ENCODE results near the gene MTPN. TPM values are rescaled to one million over a fixed set of nuclear protein-coding genes. Genes with fewer than 3 reads are reported as not detected.

MTPN gene
- total RNA-seq, 1 donor from 2014 or later = 173 TPM

GRCh38 chr7:135970682-135971365 is 6.3 kb downstream of the MTPN start:
- Histone ChIP-seq H3K79me2 (ENCODE audit: insufficient read depth, low read length) (peaks cover 97% of the 10 kb centered on the region), H4K20me1 (ENCODE audit: insufficient read depth, low read length) (peaks cover 74% of the 10 kb centered on the region), H3K4me2 (ENCODE audit: low read length) (no peak overlapping the region), H3K9ac (ENCODE audit: low read length) (no peak overlapping the region), H3K9me3 (ENCODE audit: insufficient read depth, low read depth, low read length) (no peaks in the 10 kb centered on the region), H3K27ac (ENCODE audit: low read depth, low read length) (no peak overlapping the region), H3K36me3 (ENCODE audit: insufficient read depth, low read length) (peaks cover 8% of the 10 kb centered on the region), H3K4me1 (ENCODE audit: insufficient read depth, low read length) (peaks cover 4% of the 10 kb centered on the region), H3K4me3 (ENCODE audit: insufficient read depth, low read depth, low read length) (no peak overlapping the region), H3K27me3 (ENCODE audit: insufficient read depth, low read length) (no peaks in the 10 kb centered on the region), H2AFZ (ENCODE audit: low read depth, low read length) (no peak overlapping the region)
- H3K27me3 Mint-ChIP-seq (ENCODE audit: low read depth, unreplicated experiment) = no peaks in the 10 kb centered on the region
- TF ChIP-seq EZH2 (IDR thresholded peaks at IDR 0.05; ENCODE audit: insufficient read depth, low read length) (no peak), CTCF (IDR thresholded peaks at IDR 0.05; ENCODE audit: insufficient read depth, low read depth, low read length) (no peak)
- H3K36me3 Mint-ChIP-seq (ENCODE audit: low read depth, unreplicated experiment) = no peaks in the 10 kb centered on the region
- H3K9me3 Mint-ChIP-seq (ENCODE audit: unreplicated experiment) = no peaks in the 10 kb centered on the region
- no peak overlapping the region for H3K4me3 Mint-ChIP-seq (ENCODE audit: unreplicated experiment)
- H3K27ac Mint-ChIP-seq (ENCODE audit: unreplicated experiment) = no peak overlapping the region
- FAIRE-seq = no peak
- peaks cover 19% of the 10 kb centered on the region for H3K4me1 Mint-ChIP-seq (ENCODE audit: low read depth, unreplicated experiment)
- DNase-seq (ENCODE audit: low read depth) = no peak

- no peak for FAIRE-seq
- Histone ChIP-seq H3K36me3 (ENCODE audit: insufficient read depth, low read length) (peaks cover 8% of the 10 kb centered on the region), H3K9ac (ENCODE audit: low read length) (no peak overlapping the region), H2AFZ (ENCODE audit: low read depth, low read length) (no peak overlapping the region), H3K4me1 (ENCODE audit: insufficient read depth, low read length) (no peaks in the 10 kb centered on the region), H3K4me2 (ENCODE audit: low read length) (no peak overlapping the region), H3K9me3 (ENCODE audit: insufficient read depth, low read depth, low read length) (no peaks in the 10 kb centered on the region), H3K27ac (ENCODE audit: low read depth, low read length) (no peak overlapping the region), H4K20me1 (ENCODE audit: insufficient read depth, low read length) (peaks cover 73% of the 10 kb centered on the region), H3K27me3 (ENCODE audit: insufficient read depth, low read length) (no peaks in the 10 kb centered on the region), H3K79me2 (ENCODE audit: insufficient read depth, low read length) (peaks cover 97% of the 10 kb centered on the region), H3K4me3 (ENCODE audit: insufficient read depth, low read depth, low read length) (no peak overlapping the region)
- Mint-ChIP-seq H3K4me1 (ENCODE audit: low read depth, unreplicated experiment) (peaks cover 14% of the 10 kb centered on the region), H3K4me3 (ENCODE audit: unreplicated experiment) (no peak overlapping the region), H3K27ac (ENCODE audit: unreplicated experiment) (no peak overlapping the region), H3K9me3 (ENCODE audit: unreplicated experiment) (no peaks in the 10 kb centered on the region), H3K27me3 (ENCODE audit: low read depth, unreplicated experiment) (no peaks in the 10 kb centered on the region), H3K36me3 (ENCODE audit: low read depth, unreplicated experiment) (no peaks in the 10 kb centered on the region)
- TF ChIP-seq CTCF (IDR thresholded peaks at IDR 0.05; ENCODE audit: insufficient read depth, low read depth, low read length) = no peak
- TF ChIP-seq EZH2 (IDR thresholded peaks at IDR 0.05; ENCODE audit: insufficient read depth, low read length) = no peak
- no peak for DNase-seq (ENCODE audit: low read depth)
Measured at GRCh38 chr7:135970045-135970444, 7.1 kb downstream of the MTPN start.

- no peak overlapping the region for H2AFZ ChIP-seq (ENCODE audit: low read depth, low read length)
- no peak overlapping the region for H3K4me2 ChIP-seq (ENCODE audit: low read length)
- Mint-ChIP-seq H3K27ac (ENCODE audit: unreplicated experiment) (no peak overlapping the region), H3K36me3 (ENCODE audit: low read depth, unreplicated experiment) (no peaks in the 10 kb centered on the region), H3K4me1 (ENCODE audit: low read depth, unreplicated experiment) (peaks cover 9% of the 10 kb centered on the region), H3K9me3 (ENCODE audit: unreplicated experiment) (no peaks in the 10 kb centered on the region), H3K27me3 (ENCODE audit: low read depth, unreplicated experiment) (no peaks in the 10 kb centered on the region), H3K4me3 (ENCODE audit: unreplicated experiment) (no peak overlapping the region)
- no peak for DNase-seq (ENCODE audit: low read depth)
- H3K27me3 ChIP-seq (ENCODE audit: insufficient read depth, low read length) = no peaks in the 10 kb centered on the region
- H3K4me1 ChIP-seq (ENCODE audit: insufficient read depth, low read length) = no peaks in the 10 kb centered on the region
- TF ChIP-seq CTCF (IDR thresholded peaks at IDR 0.05; ENCODE audit: insufficient read depth, low read depth, low read length) = no peak
- TF ChIP-seq EZH2 (IDR thresholded peaks at IDR 0.05; ENCODE audit: insufficient read depth, low read length) = no peak
- H4K20me1 ChIP-seq (ENCODE audit: insufficient read depth, low read length) = peaks cover 68% of the 10 kb centered on the region
- no peak overlapping the region for H3K27ac ChIP-seq (ENCODE audit: low read depth, low read length)
- peaks cover 8% of the 10 kb centered on the region for H3K36me3 ChIP-seq (ENCODE audit: insufficient read depth, low read length)
- no peak overlapping the region for H3K4me3 ChIP-seq (ENCODE audit: insufficient read depth, low read depth, low read length)
- H3K9ac ChIP-seq (ENCODE audit: low read length) = no peak overlapping the region
- no peak for FAIRE-seq
- H3K79me2 ChIP-seq (ENCODE audit: insufficient read depth, low read length) = peaks cover 97% of the 10 kb centered on the region
- H3K9me3 ChIP-seq (ENCODE audit: insufficient read depth, low read depth, low read length) = no peaks in the 10 kb centered on the region
Measured at GRCh38 chr7:135966341-135967043, 10.7 kb downstream of the MTPN start.
